Measurements from ENCODE around the gene PDCD5. TPM values are rescaled to one million over a fixed set of nuclear protein-coding genes. Genes with fewer than 3 reads are reported as not detected.

Gene PDCD5
- total RNA-seq, 1 experiment from 2014 or later, result 127 TPM

DNA sequence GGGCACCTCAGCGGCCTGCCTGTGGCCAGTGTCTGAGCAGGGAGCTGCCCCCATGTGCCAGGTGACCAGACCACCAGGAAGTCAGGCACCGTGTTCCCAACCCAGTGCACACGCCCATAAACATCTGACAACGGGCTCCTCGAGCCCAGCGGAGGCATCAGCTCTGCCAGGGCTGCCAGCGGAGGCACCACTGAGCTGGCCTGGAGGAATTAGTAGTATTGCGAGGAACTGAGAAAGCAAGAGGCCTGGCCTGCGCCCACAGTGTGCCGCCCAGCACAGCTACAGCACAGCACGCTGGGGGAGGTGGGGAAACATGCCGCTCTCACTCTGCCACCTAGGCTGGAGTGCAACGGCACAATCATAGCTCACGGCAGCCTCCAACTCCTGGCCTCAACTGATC, 49.3 kb downstream of the PDCD5 start:
- Histone ChIP-seq H3K27ac (no peak overlapping the region), H3K9me2 (ENCODE audit: insufficient read depth) (no peaks in the 10 kb centered on the region), H3K36me3 (ENCODE audit: low read depth) (no peaks in the 10 kb centered on the region), H3K79me2 (ENCODE audit: low read depth) (no peaks in the 10 kb centered on the region), H3K4me3 (no peak overlapping the region), H3F3A (ENCODE audit: insufficient read depth, low read depth) (no peaks in the 10 kb centered on the region), H3K9me3 (ENCODE audit: insufficient read depth, low read depth) (no peaks in the 10 kb centered on the region), H3K4me2 (no peak overlapping the region), H3K27me3 (ENCODE audit: insufficient read depth, low read depth) (no peaks in the 10 kb centered on the region), H4K20me1 (ENCODE audit: insufficient read depth) (no peaks in the 10 kb centered on the region), H3K4me1 (replicated peaks; ENCODE audit: insufficient read depth) (no peaks in the 10 kb centered on the region), H2AFZ (no peak overlapping the region)
- ChIA-PET CTCF (no interaction called here), POLR2A (ENCODE audit: unreplicated experiment) (no interaction called here)
- no peak for TF ChIP-seq EZH2 (IDR thresholded peaks at IDR 0.05; ENCODE audit: low read depth)
- TF ChIP-seq, protein P1, sequence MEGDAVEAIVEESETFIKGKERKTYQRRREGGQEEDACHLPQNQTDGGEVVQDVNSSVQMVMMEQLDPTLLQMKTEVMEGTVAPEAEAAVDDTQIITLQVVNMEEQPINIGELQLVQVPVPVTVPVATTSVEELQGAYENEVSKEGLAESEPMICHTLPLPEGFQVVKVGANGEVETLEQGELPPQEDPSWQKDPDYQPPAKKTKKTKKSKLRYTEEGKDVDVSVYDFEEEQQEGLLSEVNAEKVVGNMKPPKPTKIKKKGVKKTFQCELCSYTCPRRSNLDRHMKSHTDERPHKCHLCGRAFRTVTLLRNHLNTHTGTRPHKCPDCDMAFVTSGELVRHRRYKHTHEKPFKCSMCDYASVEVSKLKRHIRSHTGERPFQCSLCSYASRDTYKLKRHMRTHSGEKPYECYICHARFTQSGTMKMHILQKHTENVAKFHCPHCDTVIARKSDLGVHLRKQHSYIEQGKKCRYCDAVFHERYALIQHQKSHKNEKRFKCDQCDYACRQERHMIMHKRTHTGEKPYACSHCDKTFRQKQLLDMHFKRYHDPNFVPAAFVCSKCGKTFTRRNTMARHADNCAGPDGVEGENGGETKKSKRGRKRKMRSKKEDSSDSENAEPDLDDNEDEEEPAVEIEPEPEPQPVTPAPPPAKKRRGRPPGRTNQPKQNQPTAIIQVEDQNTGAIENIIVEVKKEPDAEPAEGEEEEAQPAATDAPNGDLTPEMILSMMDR (conservative IDR thresholded peaks at IDR 0.05), result no peak
- BruUV-seq (replicated peaks), result no TSS peak
- intact Hi-C loops (cut with micrococcal nuclease; ENCODE audit: unreplicated experiment), result no loop called here
- DNase-seq, result no peak

DNA sequence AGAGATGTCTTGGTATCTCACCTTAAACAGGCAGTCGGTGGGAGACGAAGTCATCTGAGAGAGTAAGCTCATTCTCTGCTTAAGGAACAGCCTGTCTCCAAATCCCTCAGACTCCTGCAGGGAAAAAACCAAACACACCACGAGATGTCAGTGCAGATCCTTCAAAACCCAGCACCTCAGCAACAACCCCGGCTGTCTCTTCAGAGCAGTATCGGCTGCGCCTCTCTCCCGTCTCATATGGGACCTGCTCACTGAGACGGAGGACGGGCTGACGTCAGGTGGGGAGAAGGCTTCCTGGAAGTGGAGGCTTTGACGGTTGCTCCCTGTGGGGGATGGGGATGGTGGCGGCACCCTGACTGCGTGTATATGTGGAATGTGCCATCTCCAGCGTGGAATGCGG, 50.4 kb downstream of the PDCD5 start:
- no peaks in the 10 kb centered on the region for H3K27me3 ChIP-seq (ENCODE audit: insufficient read depth, low read depth)
- H4K20me1 ChIP-seq (ENCODE audit: insufficient read depth), result no peaks in the 10 kb centered on the region
- no peaks in the 10 kb centered on the region for H3F3A ChIP-seq (ENCODE audit: insufficient read depth, low read depth)
- no peaks in the 10 kb centered on the region for H3K4me1 ChIP-seq (replicated peaks; ENCODE audit: insufficient read depth)
- TF ChIP-seq, protein P1 (conservative IDR thresholded peaks at IDR 0.05), result no peak
- no peak for TF ChIP-seq EZH2 (IDR thresholded peaks at IDR 0.05; ENCODE audit: low read depth)
- no TSS peak for BruUV-seq (replicated peaks)
- no peak overlapping the region for H3K4me3 ChIP-seq
- H2AFZ ChIP-seq, result no peak overlapping the region
- H3K9me2 ChIP-seq (ENCODE audit: insufficient read depth), result no peaks in the 10 kb centered on the region
- POLR2A ChIA-PET (ENCODE audit: unreplicated experiment), result no interaction called here
- CTCF ChIA-PET, result no interaction called here
- no peaks in the 10 kb centered on the region for H3K36me3 ChIP-seq (ENCODE audit: low read depth)
- no peak for DNase-seq
- no peaks in the 10 kb centered on the region for H3K79me2 ChIP-seq (ENCODE audit: low read depth)
- no peak overlapping the region for H3K4me2 ChIP-seq
- intact Hi-C loops (cut with micrococcal nuclease; ENCODE audit: unreplicated experiment), result no loop called here
- no peak overlapping the region for H3K27ac ChIP-seq
- H3K9me3 ChIP-seq (ENCODE audit: insufficient read depth, low read depth), result no peaks in the 10 kb centered on the region

Other genes starting within 250 kb of the PDCD5 start
- 20.8 and 26.5 TPM in 2 replicates for gene ZNF507, start 235.6 kb upstream of the PDCD5 start, total RNA-seq (2021)
- gene DPY19L3, start 175.4 kb upstream of the PDCD5 start, total RNA-seq (2021), result 22.3 and 29.0 TPM in 2 replicates
- 55.5 and 59.6 TPM in 2 replicates for gene ANKRD27, start 94.0 kb downstream of the PDCD5 start, total RNA-seq (2021)
- 0.85 and 1.1 TPM in 2 replicates for gene RGS9BP, start 94.7 kb downstream of the PDCD5 start, total RNA-seq (2021)
- 21.3 and 26.7 TPM in 2 replicates for gene NUDT19, start 110.6 kb downstream of the PDCD5 start, total RNA-seq (2021)
- gene TDRD12, start 138.6 kb downstream of the PDCD5 start, total RNA-seq (2021), result 0.25 and 0.33 TPM in 2 replicates

All from PC-9 (cell line).